ENCODE results near the gene MID2. TPM values are rescaled to one million over a fixed set of nuclear protein-coding genes. Genes with fewer than 3 reads are reported as not detected.

MID2 gene
- total and polyA plus RNA-seq, 2 experiments from 2014 or later = 0.84 to 2.1 TPM

DNA sequence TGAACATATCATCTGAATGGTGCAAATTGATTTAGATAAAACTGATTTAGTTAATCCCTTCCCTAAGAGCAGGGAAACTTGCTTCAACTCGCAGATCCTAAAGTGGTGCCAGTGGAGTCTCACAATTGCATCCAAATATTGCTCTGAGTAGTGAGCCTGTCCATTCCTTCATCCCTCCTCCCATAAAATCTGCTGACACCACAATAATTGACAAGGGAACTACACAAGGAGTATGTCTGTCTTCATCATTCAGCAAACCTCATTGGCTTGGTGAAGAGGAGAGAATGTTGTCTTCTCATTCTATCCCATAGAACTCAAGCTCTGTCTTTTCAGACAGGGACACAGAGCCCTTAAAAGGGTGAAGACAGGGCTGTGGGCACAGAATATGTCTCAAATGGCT, 4.2 kb downstream of the MID2 start (continued):
- TF ChIP-seq, protein P1, sequence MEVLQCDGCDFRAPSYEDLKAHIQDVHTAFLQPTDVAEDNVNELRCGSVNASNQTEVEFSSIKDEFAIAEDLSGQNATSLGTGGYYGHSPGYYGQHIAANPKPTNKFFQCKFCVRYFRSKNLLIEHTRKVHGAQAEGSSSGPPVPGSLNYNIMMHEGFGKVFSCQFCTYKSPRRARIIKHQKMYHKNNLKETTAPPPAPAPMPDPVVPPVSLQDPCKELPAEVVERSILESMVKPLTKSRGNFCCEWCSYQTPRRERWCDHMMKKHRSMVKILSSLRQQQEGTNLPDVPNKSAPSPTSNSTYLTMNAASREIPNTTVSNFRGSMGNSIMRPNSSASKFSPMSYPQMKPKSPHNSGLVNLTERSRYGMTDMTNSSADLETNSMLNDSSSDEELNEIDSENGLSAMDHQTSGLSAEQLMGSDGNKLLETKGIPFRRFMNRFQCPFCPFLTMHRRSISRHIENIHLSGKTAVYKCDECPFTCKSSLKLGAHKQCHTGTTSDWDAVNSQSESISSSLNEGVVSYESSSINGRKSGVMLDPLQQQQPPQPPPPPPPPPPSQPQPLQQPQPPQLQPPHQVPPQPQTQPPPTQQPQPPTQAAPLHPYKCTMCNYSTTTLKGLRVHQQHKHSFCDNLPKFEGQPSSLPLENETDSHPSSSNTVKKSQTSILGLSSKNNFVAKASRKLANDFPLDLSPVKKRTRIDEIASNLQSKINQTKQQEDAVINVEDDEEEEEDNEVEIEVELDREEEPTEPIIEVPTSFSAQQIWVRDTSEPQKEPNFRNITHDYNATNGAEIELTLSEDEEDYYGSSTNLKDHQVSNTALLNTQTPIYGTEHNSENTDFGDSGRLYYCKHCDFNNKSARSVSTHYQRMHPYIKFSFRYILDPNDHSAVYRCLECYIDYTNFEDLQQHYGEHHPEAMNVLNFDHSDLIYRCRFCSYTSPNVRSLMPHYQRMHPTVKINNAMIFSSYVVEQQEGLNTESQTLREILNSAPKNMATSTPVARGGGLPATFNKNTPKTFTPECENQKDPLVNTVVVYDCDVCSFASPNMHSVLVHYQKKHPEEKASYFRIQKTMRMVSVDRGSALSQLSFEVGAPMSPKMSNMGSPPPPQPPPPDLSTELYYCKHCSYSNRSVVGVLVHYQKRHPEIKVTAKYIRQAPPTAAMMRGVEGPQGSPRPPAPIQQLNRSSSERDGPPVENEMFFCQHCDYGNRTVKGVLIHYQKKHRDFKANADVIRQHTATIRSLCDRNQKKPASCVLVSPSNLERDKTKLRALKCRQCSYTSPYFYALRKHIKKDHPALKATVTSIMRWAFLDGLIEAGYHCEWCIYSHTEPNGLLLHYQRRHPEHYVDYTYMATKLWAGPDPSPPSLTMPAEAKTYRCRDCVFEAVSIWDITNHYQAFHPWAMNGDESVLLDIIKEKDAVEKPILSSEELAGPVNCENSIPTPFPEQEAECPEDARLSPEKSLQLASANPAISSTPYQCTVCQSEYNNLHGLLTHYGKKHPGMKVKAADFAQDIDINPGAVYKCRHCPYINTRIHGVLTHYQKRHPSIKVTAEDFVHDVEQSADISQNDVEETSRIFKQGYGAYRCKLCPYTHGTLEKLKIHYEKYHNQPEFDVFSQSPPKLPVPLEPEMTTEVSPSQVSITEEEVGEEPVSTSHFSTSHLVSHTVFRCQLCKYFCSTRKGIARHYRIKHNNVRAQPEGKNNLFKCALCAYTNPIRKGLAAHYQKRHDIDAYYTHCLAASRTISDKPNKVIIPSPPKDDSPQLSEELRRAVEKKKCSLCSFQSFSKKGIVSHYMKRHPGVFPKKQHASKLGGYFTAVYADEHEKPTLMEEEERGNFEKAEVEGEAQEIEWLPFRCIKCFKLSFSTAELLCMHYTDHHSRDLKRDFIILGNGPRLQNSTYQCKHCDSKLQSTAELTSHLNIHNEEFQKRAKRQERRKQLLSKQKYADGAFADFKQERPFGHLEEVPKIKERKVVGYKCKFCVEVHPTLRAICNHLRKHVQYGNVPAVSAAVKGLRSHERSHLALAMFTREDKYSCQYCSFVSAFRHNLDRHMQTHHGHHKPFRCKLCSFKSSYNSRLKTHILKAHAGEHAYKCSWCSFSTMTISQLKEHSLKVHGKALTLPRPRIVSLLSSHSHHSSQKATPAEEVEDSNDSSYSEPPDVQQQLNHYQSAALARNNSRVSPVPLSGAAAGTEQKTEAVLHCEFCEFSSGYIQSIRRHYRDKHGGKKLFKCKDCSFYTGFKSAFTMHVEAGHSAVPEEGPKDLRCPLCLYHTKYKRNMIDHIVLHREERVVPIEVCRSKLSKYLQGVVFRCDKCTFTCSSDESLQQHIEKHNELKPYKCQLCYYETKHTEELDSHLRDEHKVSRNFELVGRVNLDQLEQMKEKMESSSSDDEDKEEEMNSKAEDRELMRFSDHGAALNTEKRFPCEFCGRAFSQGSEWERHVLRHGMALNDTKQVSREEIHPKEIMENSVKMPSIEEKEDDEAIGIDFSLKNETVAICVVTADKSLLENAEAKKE (CRISPR knock-in tag; IDR thresholded peaks at IDR 0.05) = no peak
- TF ChIP-seq POLR2AphosphoS5 (IDR thresholded peaks at IDR 0.05; ENCODE audit: low read depth) (no peak), EZH2 (IDR thresholded peaks at IDR 0.05; ENCODE audit: low read depth, unreplicated experiment) (no peak), NANOG (IDR thresholded peaks at IDR 0.05; ENCODE audit: borderline replicate concordance) (no peak), ZNF114 (CRISPR knock-in tag; IDR thresholded peaks at IDR 0.05) (no peak), STAT1 (IDR thresholded peaks at IDR 0.05; ENCODE audit: unreplicated experiment) (no peak), CREB1 (CRISPR knock-in tag; IDR thresholded peaks at IDR 0.05; ENCODE audit: low read depth) (no peak), EZH2phosphoT487 (IDR thresholded peaks at IDR 0.05; ENCODE audit: unreplicated experiment) (no peak)
- TF ChIP-seq, protein P2, sequence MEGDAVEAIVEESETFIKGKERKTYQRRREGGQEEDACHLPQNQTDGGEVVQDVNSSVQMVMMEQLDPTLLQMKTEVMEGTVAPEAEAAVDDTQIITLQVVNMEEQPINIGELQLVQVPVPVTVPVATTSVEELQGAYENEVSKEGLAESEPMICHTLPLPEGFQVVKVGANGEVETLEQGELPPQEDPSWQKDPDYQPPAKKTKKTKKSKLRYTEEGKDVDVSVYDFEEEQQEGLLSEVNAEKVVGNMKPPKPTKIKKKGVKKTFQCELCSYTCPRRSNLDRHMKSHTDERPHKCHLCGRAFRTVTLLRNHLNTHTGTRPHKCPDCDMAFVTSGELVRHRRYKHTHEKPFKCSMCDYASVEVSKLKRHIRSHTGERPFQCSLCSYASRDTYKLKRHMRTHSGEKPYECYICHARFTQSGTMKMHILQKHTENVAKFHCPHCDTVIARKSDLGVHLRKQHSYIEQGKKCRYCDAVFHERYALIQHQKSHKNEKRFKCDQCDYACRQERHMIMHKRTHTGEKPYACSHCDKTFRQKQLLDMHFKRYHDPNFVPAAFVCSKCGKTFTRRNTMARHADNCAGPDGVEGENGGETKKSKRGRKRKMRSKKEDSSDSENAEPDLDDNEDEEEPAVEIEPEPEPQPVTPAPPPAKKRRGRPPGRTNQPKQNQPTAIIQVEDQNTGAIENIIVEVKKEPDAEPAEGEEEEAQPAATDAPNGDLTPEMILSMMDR (conservative IDR thresholded peaks at IDR 0.05; ENCODE audit: low read depth in 2 of 2) = no peak
